A549 (cell line): ENCODE data around the gene KIF1A.

Experiments
- HOXB13 ChIP-seq: fragments of 250-450 bp; sonication (Bioruptor Pico); IDR thresholded peaks from 2 replicates; pipeline ENCODE4 v1.5.0; 2020; ENCODE audit warnings: low read depth, mild to moderate bottlenecking, moderate library complexity
- KDM1A ChIP-seq: fragments of 200-600 bp; sonication (generic); IDR thresholded peaks from 2 replicates; pipeline ENCODE4 v1.6.1; 2016; ENCODE audit warnings: low read depth, mild to moderate bottlenecking
- MAZ ChIP-seq: fragments of 150-350 bp; IDR thresholded peaks from 2 replicates; pipeline ENCODE4 v1.6.1; 2014; ENCODE audit warnings: antibody characterized with exemption, low read depth, low read length, borderline replicate concordance
- MYC ChIP-seq: IDR thresholded peaks from 2 replicates; pipeline ENCODE4 v1.6.1; 2012; ENCODE audit warnings: mild to moderate bottlenecking, inconsistent platforms, low read length, improper control_type of control experiment, borderline replicate concordance
- RNF2 ChIP-seq: fragments of 200-600 bp; sonication (generic); IDR thresholded peaks from 2 replicates; pipeline ENCODE4 v1.6.1; 2016; ENCODE audit warnings: low read depth, mild to moderate bottlenecking, antibody characterized with exemption, moderate library complexity, borderline replicate concordance
- TF ChIP-seq, protein P1 (sequence below): fragments of 250-450 bp; sonication (Bioruptor Pico); IDR thresholded peaks from 2 replicates; pipeline ENCODE4 v1.5.0; 2020; ENCODE audit warnings: low read depth, mild to moderate bottlenecking, moderate library complexity
- TF ChIP-seq, protein P2 (sequence below): fragments of 200-600 bp; sonication (generic); IDR thresholded peaks from 2 replicates; pipeline ENCODE4 v1.6.1; 2016; ENCODE audit warnings: antibody characterized with exemption, mild to moderate bottlenecking, moderate library complexity
- TF ChIP-seq, protein P3 (sequence below): fragments of >200 bp; sonication (Bioruptor Twin); formaldehyde crosslinking; IDR thresholded peaks from 3 replicates; pipeline ENCODE4 v1.5.1; 2016
- TF ChIP-seq, protein P4 (sequence below): fragments of 450-650 bp; IDR thresholded peaks from 2 replicates; pipeline ENCODE4 v1.6.1; 2014; ENCODE audit warnings: antibody characterized with exemption

DNA sequence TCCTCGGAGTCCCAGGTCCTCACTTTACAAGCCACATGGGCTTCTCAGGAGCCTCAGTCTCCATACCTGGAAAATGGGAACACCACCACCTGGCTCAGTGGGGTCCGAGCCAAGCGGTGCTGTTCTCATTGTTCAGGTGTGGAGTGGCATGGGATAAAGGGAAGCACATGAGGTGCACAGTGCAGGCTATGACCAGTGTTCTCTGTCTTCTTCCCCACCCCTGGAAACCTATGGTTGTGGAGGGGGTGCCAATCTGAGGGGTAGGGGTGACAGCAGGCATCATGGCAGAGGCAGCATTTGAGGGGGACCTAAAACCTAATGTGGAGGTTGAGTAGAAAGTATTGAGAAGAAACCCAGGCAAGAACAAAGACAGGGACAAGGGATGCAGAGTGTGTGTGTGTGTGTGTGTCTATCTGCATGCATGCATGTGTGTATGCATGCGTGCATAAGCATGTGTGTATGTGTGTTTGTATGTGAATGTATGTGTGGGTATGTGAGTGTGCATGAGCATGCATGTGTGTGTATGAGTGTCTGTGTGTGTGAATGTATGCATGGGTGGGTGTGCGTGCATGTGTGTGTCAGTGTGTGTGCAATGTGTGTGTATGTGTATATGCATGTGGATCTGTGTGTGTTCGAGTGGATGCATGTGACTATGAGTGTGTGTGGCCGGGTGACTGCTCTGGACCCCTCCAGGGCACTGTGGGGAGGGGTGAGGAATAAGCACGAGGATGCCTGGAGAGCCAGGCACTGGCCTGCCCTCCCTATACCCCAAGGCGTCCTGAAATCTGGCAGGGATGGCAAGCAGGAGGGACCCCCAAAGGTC, 4.0 kb downstream of the KIF1A start:
- TF ChIP-seq HOXB13 (CRISPR knock-in tag), result no peak
- TF ChIP-seq, protein P1, sequence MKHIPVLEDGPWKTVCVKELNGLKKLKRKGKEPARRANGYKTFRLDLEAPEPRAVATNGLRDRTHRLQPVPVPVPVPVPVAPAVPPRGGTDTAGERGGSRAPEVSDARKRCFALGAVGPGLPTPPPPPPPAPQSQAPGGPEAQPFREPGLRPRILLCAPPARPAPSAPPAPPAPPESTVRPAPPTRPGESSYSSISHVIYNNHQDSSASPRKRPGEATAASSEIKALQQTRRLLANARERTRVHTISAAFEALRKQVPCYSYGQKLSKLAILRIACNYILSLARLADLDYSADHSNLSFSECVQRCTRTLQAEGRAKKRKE (CRISPR knock-in tag), result no peak
- TF ChIP-seq, protein P2, sequence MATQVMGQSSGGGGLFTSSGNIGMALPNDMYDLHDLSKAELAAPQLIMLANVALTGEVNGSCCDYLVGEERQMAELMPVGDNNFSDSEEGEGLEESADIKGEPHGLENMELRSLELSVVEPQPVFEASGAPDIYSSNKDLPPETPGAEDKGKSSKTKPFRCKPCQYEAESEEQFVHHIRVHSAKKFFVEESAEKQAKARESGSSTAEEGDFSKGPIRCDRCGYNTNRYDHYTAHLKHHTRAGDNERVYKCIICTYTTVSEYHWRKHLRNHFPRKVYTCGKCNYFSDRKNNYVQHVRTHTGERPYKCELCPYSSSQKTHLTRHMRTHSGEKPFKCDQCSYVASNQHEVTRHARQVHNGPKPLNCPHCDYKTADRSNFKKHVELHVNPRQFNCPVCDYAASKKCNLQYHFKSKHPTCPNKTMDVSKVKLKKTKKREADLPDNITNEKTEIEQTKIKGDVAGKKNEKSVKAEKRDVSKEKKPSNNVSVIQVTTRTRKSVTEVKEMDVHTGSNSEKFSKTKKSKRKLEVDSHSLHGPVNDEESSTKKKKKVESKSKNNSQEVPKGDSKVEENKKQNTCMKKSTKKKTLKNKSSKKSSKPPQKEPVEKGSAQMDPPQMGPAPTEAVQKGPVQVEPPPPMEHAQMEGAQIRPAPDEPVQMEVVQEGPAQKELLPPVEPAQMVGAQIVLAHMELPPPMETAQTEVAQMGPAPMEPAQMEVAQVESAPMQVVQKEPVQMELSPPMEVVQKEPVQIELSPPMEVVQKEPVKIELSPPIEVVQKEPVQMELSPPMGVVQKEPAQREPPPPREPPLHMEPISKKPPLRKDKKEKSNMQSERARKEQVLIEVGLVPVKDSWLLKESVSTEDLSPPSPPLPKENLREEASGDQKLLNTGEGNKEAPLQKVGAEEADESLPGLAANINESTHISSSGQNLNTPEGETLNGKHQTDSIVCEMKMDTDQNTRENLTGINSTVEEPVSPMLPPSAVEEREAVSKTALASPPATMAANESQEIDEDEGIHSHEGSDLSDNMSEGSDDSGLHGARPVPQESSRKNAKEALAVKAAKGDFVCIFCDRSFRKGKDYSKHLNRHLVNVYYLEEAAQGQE, result no peak
- no peak for TF ChIP-seq MYC
- no peak for TF ChIP-seq MAZ
- TF ChIP-seq, protein P3, sequence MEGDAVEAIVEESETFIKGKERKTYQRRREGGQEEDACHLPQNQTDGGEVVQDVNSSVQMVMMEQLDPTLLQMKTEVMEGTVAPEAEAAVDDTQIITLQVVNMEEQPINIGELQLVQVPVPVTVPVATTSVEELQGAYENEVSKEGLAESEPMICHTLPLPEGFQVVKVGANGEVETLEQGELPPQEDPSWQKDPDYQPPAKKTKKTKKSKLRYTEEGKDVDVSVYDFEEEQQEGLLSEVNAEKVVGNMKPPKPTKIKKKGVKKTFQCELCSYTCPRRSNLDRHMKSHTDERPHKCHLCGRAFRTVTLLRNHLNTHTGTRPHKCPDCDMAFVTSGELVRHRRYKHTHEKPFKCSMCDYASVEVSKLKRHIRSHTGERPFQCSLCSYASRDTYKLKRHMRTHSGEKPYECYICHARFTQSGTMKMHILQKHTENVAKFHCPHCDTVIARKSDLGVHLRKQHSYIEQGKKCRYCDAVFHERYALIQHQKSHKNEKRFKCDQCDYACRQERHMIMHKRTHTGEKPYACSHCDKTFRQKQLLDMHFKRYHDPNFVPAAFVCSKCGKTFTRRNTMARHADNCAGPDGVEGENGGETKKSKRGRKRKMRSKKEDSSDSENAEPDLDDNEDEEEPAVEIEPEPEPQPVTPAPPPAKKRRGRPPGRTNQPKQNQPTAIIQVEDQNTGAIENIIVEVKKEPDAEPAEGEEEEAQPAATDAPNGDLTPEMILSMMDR, result no peak
- TF ChIP-seq, protein P4, sequence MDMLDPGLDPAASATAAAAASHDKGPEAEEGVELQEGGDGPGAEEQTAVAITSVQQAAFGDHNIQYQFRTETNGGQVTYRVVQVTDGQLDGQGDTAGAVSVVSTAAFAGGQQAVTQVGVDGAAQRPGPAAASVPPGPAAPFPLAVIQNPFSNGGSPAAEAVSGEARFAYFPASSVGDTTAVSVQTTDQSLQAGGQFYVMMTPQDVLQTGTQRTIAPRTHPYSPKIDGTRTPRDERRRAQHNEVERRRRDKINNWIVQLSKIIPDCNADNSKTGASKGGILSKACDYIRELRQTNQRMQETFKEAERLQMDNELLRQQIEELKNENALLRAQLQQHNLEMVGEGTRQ, result no peak
- TF ChIP-seq RNF2, result no peak
- no peak for TF ChIP-seq KDM1A
